SK-N-MC (cell line): Measurements from ENCODE around the gene PPP1R1A.

Experiments
- DNase-seq: peaks from one replicate; pipeline ENCODE4 v3.0.0-alpha.2; 2011; ENCODE audit warnings: low read depth, low spot score
- H3K27ac ChIP-seq: fragments of 200-600 bp; sonication (generic); 2 replicates; pipeline ENCODE4 v1.5.1; 2016; ENCODE audit warnings: mixed run types
- H3K36me3 ChIP-seq: fragments of 200-600 bp; sonication (generic); 2 replicates; pipeline ENCODE4 v1.6.1; 2017; ENCODE audit warnings: antibody characterized with exemption, low read length, mixed read lengths; ENCODE audit not compliant: insufficient read depth
- H3K4me3 ChIP-seq: fragments of 200-600 bp; sonication (generic); 2 replicates; pipeline ENCODE4 v1.5.1; 2016
- H3K9ac ChIP-seq: fragments of 200-600 bp; sonication (generic); 2 replicates; pipeline ENCODE4 v1.8.0; 2017; ENCODE audit warnings: mixed run types, mixed read lengths; ENCODE audit not compliant: insufficient read length
- H3K9me3 ChIP-seq: fragments of 200-600 bp; sonication (generic); 2 replicates; pipeline ENCODE4 v1.6.1; 2017; ENCODE audit warnings: low read depth, mild to moderate bottlenecking, antibody characterized with exemption, low read length, moderate library complexity, mixed read lengths
- EZH2 ChIP-seq: fragments of 200-600 bp; sonication (generic); IDR thresholded peaks from one replicate; pipeline ENCODE4 v1.6.1; 2017; ENCODE audit warnings: antibody characterized with exemption
- FOXP2 ChIP-seq: optimal IDR thresholded peaks from 2 replicates; pipeline ENCODE3; 2011; ENCODE audit warnings: mild to moderate bottlenecking, moderate library complexity; ENCODE audit not compliant: insufficient read depth; ENCODE audit errors: extremely low read length, control extremely low read depth
- POLR2AphosphoS5 ChIP-seq: IDR thresholded peaks from 2 replicates; pipeline ENCODE4 v1.6.1; 2012; ENCODE audit warnings: mild to moderate bottlenecking, low read depth, low read length, borderline replicate concordance

PPP1R1A gene, protein sequence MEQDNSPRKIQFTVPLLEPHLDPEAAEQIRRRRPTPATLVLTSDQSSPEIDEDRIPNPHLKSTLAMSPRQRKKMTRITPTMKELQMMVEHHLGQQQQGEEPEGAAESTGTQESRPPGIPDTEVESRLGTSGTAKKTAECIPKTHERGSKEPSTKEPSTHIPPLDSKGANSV

DNA sequence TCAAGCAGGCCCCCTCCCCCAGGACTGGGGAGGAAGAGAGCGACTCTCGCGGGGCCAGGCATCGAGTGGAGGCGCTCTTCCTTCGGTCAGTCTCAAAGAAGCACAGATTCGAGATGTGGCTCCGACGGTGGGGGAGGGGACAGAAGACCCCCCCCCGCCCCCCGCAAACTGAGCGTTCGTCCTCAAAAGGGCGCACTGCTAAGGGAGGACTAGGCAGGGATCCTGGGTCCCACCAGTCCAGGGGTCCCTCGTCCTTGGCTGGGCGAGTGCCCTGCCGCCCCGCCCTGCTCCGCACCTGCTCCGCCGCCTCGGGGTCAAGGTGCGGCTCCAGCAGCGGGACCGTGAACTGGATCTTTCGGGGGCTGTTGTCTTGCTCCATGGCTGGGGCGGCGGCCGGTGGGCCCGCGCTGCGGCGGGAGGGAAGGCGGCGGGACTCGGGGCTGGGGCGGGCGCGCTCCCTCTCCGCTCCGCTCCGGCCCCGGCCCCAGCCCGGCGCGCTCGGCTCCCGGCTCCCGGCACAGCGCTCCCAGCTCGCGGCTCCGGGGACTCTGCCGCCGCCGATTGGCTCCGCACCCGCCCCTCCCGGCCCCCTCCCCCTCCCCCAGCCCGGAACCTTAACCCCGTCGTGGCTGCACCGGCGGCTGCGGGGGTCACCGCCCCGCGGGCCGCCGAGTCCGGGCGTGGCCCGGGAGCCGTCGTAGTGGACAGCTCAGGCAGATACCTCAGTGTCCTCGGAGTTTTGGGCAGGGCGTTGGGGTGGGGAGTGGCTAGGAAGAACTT, at the start of gene PPP1R1A:
PPP1R1A (minus strand) TSS at position 550 of the 780 bp plus-strand sequence; CDS start at position 379, 171 bp downstream.
- no peak for DNase-seq
- H3K9me3 ChIP-seq = no peaks in the 10 kb centered on the region
- TF ChIP-seq FOXP2 = no peak
- H3K36me3 ChIP-seq = peaks cover 28% of the 10 kb centered on the region
- peak within 1 kb of the TSS; percentile 84 for H3K27ac ChIP-seq
- H3K9ac ChIP-seq = peak within 1 kb of the TSS; percentile 88
- peak within 1 kb of the TSS; percentile 93 for H3K4me3 ChIP-seq

DNA sequence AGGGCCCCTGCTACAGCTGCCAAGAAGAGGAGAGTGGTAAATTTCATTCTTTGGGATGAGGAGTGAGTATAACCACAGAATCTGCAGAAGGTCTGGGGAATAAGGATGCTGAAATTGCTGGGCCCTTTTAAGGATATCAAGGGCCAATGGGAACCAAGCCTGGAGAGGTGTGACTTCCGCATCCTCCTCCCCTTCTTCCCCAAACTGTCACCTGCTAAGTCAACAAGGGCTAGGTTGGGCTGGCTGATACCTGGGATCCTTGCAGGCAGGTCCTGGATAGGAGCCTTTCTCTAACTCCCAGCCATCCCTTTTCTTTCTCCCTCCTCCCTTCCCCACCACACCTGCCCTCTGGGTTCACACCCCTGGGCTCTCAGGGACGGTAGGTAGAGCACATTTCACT, 46.3 kb upstream of the PPP1R1A start, which contains the start of gene LACRT:
LACRT (minus strand) TSS at position 101 of the 400 bp plus-strand sequence; CDS start at position 47, 54 bp downstream.
- DNase-seq = no peak
- H3K9me3 ChIP-seq = no peaks in the 10 kb centered on the region
- H3K36me3 ChIP-seq = peaks cover 9% of the 10 kb centered on the region

DNA sequence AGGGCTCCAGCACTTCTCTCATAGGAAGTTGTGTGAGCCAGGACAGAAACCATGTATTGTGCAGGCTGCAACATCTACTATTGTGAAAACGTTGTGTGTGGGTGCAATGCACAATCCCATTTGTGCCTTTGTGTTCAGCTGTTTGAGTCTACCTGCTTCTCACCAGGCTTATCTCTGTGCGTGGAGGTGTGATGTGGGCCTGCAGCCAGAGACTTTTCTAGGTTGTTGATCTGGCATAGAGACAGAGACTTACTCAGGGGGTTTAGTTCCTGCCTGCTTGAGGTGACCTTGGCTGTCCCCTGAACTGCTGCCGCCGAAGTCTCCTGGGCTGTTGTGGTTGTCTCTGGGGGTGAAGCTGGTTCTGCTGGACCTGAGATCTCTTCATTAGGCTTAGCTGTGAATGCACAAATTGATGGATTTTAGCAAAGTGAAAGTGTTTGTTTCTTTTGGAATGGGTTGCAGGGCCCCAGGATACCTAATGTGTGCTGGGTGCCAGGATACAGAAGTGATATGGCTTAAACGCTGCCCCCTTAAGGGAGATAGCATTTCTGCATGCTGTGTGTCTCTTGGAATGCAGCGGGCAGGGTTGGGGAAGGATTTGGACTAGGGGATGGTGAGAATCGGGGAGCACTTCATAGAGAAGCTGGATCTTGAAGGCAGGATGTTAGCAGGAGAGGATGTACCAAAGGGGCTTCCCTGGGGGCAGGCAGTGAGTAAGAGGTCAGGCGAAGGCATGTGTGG, 43.7 kb upstream of the PPP1R1A start:
- Histone ChIP-seq H3K9ac (no peak overlapping the region), H3K27ac (no peak overlapping the region), H3K4me3 (no peak overlapping the region), H3K9me3 (peaks cover 17% of the 10 kb centered on the region; the same call in 1 of the 2 replicates), H3K36me3 (peaks cover 33% of the 10 kb centered on the region)
- TF ChIP-seq POLR2AphosphoS5 = no peak
- TF ChIP-seq FOXP2 = no peak
- no peak for TF ChIP-seq EZH2
- DNase-seq = no peak

More for the DNA sequence above, 46.3 kb upstream of the PPP1R1A start, which contains the start of gene LACRT:
- no peak within 1 kb of the TSS for H3K27ac ChIP-seq
- H3K9ac ChIP-seq = no peak within 1 kb of the TSS
- no peak within 1 kb of the TSS for H3K4me3 ChIP-seq
- TF ChIP-seq POLR2AphosphoS5 (no peak), EZH2 (no peak), FOXP2 (no peak)

DNA sequence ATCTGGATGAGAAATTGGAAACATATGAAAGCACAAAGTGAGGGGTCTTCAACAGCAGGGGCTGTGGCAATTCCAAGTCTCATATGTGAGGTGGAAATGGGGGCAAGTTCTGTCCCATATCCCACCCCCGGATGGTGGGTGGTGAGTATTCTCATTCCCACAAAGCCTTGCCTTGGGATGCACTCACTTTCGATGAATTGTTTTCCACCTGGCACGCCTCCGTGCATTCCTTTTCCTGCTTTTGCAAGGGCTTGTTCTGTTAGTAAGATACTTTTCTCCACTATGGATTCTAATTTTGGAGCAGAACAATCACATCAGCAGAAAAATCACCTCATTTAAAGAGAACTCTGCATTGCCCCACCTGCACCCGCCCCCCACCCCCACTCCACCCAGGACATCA, 43.1 kb upstream of the PPP1R1A start:
- Histone ChIP-seq H3K4me3 (no peak overlapping the region), H3K9me3 (peaks cover 18% of the 10 kb centered on the region; the same call in 1 of the 2 replicates), H3K9ac (no peak overlapping the region), H3K27ac (no peak overlapping the region), H3K36me3 (peaks cover 33% of the 10 kb centered on the region)
- DNase-seq = no peak
- no peak for TF ChIP-seq FOXP2
- no peak for TF ChIP-seq POLR2AphosphoS5
- no peak for TF ChIP-seq EZH2

DNA sequence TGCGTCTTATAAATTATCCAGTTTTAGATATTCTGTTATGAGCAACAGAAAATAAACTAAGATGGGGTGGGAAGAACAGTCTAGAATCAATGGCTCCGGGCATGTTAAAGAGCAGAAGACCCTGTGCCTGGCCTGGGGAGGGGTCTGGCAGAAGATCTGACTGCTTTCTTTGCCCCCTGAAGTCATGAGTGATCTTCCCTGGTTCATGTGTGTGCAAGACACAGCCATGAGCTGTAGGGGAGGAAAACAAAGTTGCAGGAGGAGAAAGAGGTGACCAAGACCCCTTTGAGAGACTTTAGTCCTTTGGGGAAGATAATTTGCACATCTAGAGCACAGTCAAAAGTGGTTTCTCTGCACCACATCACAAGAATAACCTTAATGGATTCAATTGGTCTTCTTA, 41.5 kb upstream of the PPP1R1A start:
- Histone ChIP-seq H3K4me3 (no peak overlapping the region), H3K27ac (no peak overlapping the region), H3K36me3 (peaks cover 33% of the 10 kb centered on the region), H3K9me3 (peaks cover 18% of the 10 kb centered on the region; the same call in 1 of the 2 replicates), H3K9ac (no peak overlapping the region)
- TF ChIP-seq FOXP2 = no peak
- TF ChIP-seq EZH2 = no peak
- TF ChIP-seq POLR2AphosphoS5 = no peak
- DNase-seq = no peak

DNA sequence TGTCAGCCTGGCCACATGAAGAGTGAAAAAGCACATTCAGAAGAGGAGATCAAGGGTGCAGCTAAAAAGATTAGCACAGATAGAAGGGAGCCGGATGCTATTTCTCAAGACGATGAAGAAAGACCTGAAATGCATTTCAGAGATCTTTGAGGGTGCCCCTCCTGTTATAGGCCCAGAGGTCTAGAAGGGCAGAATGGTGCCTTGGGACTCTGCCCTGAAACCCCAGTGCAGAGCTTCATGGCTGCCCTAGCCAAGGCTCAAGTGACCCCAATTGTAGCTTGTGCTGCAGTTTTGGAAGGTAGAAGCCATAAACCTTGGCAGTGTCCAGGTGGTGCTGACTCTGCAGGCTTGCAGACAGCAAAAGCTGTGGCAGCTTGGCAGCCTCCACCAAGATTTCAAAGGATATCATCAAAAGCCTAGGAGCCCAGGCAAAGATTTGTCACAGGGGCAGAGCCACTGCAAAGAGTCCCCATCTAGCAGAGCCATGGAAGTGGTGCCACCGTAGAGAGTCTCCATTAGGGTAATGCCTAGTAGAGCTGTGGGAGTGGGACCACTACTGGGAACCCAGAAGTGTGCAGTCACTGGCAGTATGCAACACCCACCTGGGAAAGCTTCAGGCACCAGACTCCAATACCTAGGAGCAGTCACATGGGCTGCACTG, 39.9 kb upstream of the PPP1R1A start:
- Histone ChIP-seq H3K9ac (no peak overlapping the region), H3K9me3 (peaks cover 18% of the 10 kb centered on the region; the same call in 1 of the 2 replicates), H3K36me3 (peaks cover 33% of the 10 kb centered on the region), H3K4me3 (no peak overlapping the region), H3K27ac (no peak overlapping the region)
- no peak for DNase-seq
- TF ChIP-seq FOXP2 (no peak), POLR2AphosphoS5 (no peak), EZH2 (no peak)

DNA sequence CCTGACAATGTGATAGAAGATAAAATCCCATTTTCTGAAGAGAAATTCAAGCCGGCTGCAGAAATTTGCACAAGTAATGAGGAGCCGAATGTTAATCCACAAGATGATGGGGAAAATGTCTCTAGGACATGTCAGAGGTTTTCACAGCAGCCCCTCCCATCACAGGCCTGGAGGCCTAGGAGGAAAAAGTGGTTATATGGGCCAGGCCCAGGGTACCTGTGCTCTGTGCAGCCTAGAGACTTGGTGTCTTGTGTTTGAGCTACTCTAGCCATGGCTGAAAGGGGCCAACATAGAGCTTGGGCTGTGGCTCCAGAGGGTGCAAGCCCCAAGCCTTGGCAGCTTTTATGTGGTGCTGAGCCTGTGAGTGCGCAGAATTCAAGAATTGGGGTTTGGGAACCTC, 38.8 kb upstream of the PPP1R1A start:
- Histone ChIP-seq H3K9ac (no peak overlapping the region), H3K27ac (peak overlapping the region; percentile 100), H3K36me3 (peaks cover 33% of the 10 kb centered on the region), H3K9me3 (peaks cover 18% of the 10 kb centered on the region; the same call in 1 of the 2 replicates), H3K4me3 (no peak overlapping the region)
- TF ChIP-seq FOXP2 (no peak), EZH2 (no peak), POLR2AphosphoS5 (no peak)
- no peak for DNase-seq
